Measurements from ENCODE around the gene PTMA.

DNA sequence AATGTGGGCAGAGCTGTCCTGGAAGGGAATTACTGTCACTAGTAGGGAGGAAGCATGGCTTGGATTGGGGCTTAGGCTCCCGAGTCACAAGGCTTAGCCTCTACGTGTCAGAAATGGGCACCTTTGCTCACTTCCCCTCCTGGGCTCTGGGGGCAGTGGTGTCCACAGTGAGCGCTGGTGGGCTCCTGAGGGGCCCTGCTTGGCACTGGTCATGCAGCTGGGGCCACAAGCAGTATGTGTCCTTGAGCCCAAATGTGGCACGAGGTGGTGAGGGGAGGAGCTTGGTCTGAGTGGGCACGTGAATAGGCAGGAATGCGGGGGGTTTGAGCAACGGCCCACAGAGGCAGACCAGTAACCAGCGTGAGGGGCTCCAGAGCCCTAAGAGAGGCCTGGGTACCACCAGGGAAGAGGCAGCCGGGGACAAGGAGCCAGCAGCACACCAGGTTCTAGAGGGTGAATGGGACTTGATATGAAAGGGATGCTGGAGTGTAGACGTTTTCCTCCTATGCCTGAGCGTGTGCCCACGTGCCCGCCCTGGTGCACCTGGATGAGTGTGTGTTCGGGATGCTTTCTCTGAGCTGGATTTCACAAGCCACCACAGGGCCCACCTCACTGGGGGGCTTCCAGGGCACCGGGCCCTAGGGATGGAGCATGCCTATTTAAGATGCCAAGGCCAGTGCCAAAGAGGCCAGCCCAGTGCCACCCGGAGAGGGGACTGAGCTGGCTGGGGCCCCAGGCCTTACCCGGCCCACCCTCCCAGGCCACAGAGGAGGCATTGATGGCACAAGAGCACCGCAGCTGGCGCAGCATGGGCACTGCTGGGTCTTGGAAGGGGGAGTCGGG lies 22.8 kb upstream of the PTMA start:
- no peak for TF ChIP-seq SP1 (CRISPR knock-in tag; conservative IDR thresholded peaks at IDR 0.05)
- TF ChIP-seq, protein P1, sequence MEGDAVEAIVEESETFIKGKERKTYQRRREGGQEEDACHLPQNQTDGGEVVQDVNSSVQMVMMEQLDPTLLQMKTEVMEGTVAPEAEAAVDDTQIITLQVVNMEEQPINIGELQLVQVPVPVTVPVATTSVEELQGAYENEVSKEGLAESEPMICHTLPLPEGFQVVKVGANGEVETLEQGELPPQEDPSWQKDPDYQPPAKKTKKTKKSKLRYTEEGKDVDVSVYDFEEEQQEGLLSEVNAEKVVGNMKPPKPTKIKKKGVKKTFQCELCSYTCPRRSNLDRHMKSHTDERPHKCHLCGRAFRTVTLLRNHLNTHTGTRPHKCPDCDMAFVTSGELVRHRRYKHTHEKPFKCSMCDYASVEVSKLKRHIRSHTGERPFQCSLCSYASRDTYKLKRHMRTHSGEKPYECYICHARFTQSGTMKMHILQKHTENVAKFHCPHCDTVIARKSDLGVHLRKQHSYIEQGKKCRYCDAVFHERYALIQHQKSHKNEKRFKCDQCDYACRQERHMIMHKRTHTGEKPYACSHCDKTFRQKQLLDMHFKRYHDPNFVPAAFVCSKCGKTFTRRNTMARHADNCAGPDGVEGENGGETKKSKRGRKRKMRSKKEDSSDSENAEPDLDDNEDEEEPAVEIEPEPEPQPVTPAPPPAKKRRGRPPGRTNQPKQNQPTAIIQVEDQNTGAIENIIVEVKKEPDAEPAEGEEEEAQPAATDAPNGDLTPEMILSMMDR (IDR thresholded peaks at IDR 0.05), result peak; percentile 26; the same call in 1 of the 2 replicates
- no peak for TF ChIP-seq NR3C1 (CRISPR knock-in tag; conservative IDR thresholded peaks at IDR 0.05; ENCODE audit: low read depth)
- no peak for TF ChIP-seq NFYB (CRISPR knock-in tag; conservative IDR thresholded peaks at IDR 0.05; ENCODE audit: low read depth)
- no peak for TF ChIP-seq ESRRA (CRISPR knock-in tag; IDR thresholded peaks at IDR 0.05; ENCODE audit: borderline replicate concordance)
- TF ChIP-seq NFE2L1 (CRISPR knock-in tag; IDR thresholded peaks at IDR 0.05), result no peak
- no peak for TF ChIP-seq CREM (CRISPR knock-in tag; IDR thresholded peaks at IDR 0.05)
- TF ChIP-seq, protein P2, sequence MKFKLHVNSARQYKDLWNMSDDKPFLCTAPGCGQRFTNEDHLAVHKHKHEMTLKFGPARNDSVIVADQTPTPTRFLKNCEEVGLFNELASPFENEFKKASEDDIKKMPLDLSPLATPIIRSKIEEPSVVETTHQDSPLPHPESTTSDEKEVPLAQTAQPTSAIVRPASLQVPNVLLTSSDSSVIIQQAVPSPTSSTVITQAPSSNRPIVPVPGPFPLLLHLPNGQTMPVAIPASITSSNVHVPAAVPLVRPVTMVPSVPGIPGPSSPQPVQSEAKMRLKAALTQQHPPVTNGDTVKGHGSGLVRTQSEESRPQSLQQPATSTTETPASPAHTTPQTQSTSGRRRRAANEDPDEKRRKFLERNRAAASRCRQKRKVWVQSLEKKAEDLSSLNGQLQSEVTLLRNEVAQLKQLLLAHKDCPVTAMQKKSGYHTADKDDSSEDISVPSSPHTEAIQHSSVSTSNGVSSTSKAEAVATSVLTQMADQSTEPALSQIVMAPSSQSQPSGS (CRISPR knock-in tag; IDR thresholded peaks at IDR 0.05; ENCODE audit: borderline replicate concordance, low read depth), result no peak
- TF ChIP-seq HMGA2 (CRISPR knock-in tag; IDR thresholded peaks at IDR 0.05), result no peak
- TF ChIP-seq ZNF671 (CRISPR knock-in tag; IDR thresholded peaks at IDR 0.05), result no peak
- TF ChIP-seq, protein P3, sequence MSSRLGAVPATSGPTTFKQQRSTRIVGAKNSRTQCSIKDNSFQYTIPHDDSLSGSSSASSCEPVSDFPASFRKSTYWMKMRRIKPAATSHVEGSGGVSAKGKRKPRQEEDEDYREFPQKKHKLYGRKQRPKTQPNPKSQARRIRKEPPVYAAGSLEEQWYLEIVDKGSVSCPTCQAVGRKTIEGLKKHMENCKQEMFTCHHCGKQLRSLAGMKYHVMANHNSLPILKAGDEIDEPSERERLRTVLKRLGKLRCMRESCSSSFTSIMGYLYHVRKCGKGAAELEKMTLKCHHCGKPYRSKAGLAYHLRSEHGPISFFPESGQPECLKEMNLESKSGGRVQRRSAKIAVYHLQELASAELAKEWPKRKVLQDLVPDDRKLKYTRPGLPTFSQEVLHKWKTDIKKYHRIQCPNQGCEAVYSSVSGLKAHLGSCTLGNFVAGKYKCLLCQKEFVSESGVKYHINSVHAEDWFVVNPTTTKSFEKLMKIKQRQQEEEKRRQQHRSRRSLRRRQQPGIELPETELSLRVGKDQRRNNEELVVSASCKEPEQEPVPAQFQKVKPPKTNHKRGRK (CRISPR knock-in tag; IDR thresholded peaks at IDR 0.05; ENCODE audit: borderline replicate concordance), result no peak
- TF ChIP-seq CREB1 (CRISPR knock-in tag; IDR thresholded peaks at IDR 0.05), result no peak

Measured in WTC11 (cell line).